Measurements from ENCODE around the gene PKIB. TPM values are rescaled to one million over a fixed set of nuclear protein-coding genes. Genes with fewer than 3 reads are reported as not detected.

Gene PKIB
- total RNA-seq, 2 donors from 2014 or later: 46.0 to 56.1 TPM

GRCh38 chr6:122615409-122615808, 5.2 kb downstream of the PKIB start:
- peaks cover 18% of the 10 kb centered on the region for H3K4me1 Mint-ChIP-seq
- Histone ChIP-seq H3K27me3 (ENCODE audit: control insufficient read depth, insufficient read depth, low read length, poor library complexity, severe bottlenecking) (peaks cover 18% of the 10 kb centered on the region), H3K4me3 (ENCODE audit: low read length) (no peak overlapping the region), H3K4me1 (ENCODE audit: control insufficient read depth, insufficient read depth, low read length) (no peaks in the 10 kb centered on the region), H3K27ac (ENCODE audit: low read depth, low read length) (no peak overlapping the region), H3K9ac (ENCODE audit: extremely low read depth, low read length, poor library complexity, severe bottlenecking) (no peak overlapping the region), H3K9me3 (ENCODE audit: control insufficient read depth, low read length) (peaks cover 16% of the 10 kb centered on the region), H3K36me3 (ENCODE audit: control insufficient read depth, insufficient read depth, low read length) (no peaks in the 10 kb centered on the region)
- H3K27me3 Mint-ChIP-seq (ENCODE audit: insufficient read depth): peaks cover 3% of the 10 kb centered on the region
- no peak overlapping the region for H3K27ac Mint-ChIP-seq
- no peak overlapping the region for H3K4me3 Mint-ChIP-seq
- DNase-seq: no peak
- TF ChIP-seq, protein P1, sequence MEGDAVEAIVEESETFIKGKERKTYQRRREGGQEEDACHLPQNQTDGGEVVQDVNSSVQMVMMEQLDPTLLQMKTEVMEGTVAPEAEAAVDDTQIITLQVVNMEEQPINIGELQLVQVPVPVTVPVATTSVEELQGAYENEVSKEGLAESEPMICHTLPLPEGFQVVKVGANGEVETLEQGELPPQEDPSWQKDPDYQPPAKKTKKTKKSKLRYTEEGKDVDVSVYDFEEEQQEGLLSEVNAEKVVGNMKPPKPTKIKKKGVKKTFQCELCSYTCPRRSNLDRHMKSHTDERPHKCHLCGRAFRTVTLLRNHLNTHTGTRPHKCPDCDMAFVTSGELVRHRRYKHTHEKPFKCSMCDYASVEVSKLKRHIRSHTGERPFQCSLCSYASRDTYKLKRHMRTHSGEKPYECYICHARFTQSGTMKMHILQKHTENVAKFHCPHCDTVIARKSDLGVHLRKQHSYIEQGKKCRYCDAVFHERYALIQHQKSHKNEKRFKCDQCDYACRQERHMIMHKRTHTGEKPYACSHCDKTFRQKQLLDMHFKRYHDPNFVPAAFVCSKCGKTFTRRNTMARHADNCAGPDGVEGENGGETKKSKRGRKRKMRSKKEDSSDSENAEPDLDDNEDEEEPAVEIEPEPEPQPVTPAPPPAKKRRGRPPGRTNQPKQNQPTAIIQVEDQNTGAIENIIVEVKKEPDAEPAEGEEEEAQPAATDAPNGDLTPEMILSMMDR (conservative IDR thresholded peaks at IDR 0.05): no peak
- H3K9me3 Mint-ChIP-seq: peaks cover 4% of the 10 kb centered on the region
- peaks cover 30% of the 10 kb centered on the region for H3K36me3 Mint-ChIP-seq (ENCODE audit: low read depth)
- WGBS, 2 experiments (ENCODE audit: insufficient coverage in 1 of 2, insufficient read length in 1 of 2): 95% methylated on average over 2 of the region's 2 CpGs; no CpG with 5 or more reads in 1 of the 2 experiments

- Histone ChIP-seq H3K4me1 (ENCODE audit: control insufficient read depth, insufficient read depth, low read length) (peaks cover 6% of the 10 kb centered on the region), H3K9me3 (ENCODE audit: control insufficient read depth, low read length) (peaks cover 16% of the 10 kb centered on the region), H3K27ac (ENCODE audit: low read depth, low read length) (no peak overlapping the region), H3K9ac (ENCODE audit: extremely low read depth, low read length, poor library complexity, severe bottlenecking) (no peak overlapping the region), H3K4me3 (ENCODE audit: low read length) (no peak overlapping the region), H3K27me3 (ENCODE audit: control insufficient read depth, insufficient read depth, low read length, poor library complexity, severe bottlenecking) (peaks cover 8% of the 10 kb centered on the region), H3K36me3 (ENCODE audit: control insufficient read depth, insufficient read depth, low read length) (no peaks in the 10 kb centered on the region)
- peaks cover 4% of the 10 kb centered on the region for H3K9me3 Mint-ChIP-seq
- WGBS, 2 experiments (ENCODE audit: insufficient coverage in 1 of 2, insufficient read length in 1 of 2): 93 to 95% methylated on average over 2 to 3 of the region's 3 CpGs
- peaks cover 28% of the 10 kb centered on the region for H3K36me3 Mint-ChIP-seq (ENCODE audit: low read depth)
- H3K4me1 Mint-ChIP-seq: peaks cover 27% of the 10 kb centered on the region
- no peak for DNase-seq
- no peak overlapping the region for H3K4me3 Mint-ChIP-seq
- H3K27me3 Mint-ChIP-seq (ENCODE audit: insufficient read depth): no peaks in the 10 kb centered on the region
- no peak overlapping the region for H3K27ac Mint-ChIP-seq
- TF ChIP-seq, protein P1 (conservative IDR thresholded peaks at IDR 0.05): no peak
These were observed 6.7 kb downstream of the PKIB start for GRCh38 chr6:122616877-122617276.

- no peaks in the 10 kb centered on the region for H3K27me3 Mint-ChIP-seq (ENCODE audit: insufficient read depth)
- DNase-seq: no peak
- H3K4me3 ChIP-seq (ENCODE audit: low read length): no peak overlapping the region
- H3K9ac ChIP-seq (ENCODE audit: extremely low read depth, low read length, poor library complexity, severe bottlenecking): no peak overlapping the region
- no peak overlapping the region for H3K27ac ChIP-seq (ENCODE audit: low read depth, low read length)
- peaks cover 4% of the 10 kb centered on the region for H3K9me3 Mint-ChIP-seq
- H3K9me3 ChIP-seq (ENCODE audit: control insufficient read depth, low read length): peaks cover 16% of the 10 kb centered on the region
- no peak overlapping the region for H3K4me3 Mint-ChIP-seq
- H3K27me3 ChIP-seq (ENCODE audit: control insufficient read depth, insufficient read depth, low read length, poor library complexity, severe bottlenecking): no peaks in the 10 kb centered on the region
- H3K27ac Mint-ChIP-seq: no peak overlapping the region
- H3K36me3 Mint-ChIP-seq (ENCODE audit: low read depth): peaks cover 22% of the 10 kb centered on the region
- H3K4me1 Mint-ChIP-seq: peaks cover 46% of the 10 kb centered on the region
- 71 to 90% methylated on average over 1 to 2 of the region's 2 CpGs for WGBS, 2 experiments (ENCODE audit: insufficient coverage in 1 of 2, insufficient read length in 1 of 2)
- TF ChIP-seq, protein P1 (conservative IDR thresholded peaks at IDR 0.05): no peak
- H3K4me1 ChIP-seq (ENCODE audit: control insufficient read depth, insufficient read depth, low read length): peaks cover 15% of the 10 kb centered on the region
- H3K36me3 ChIP-seq (ENCODE audit: control insufficient read depth, insufficient read depth, low read length): no peaks in the 10 kb centered on the region
These were observed 9.1 kb downstream of the PKIB start for GRCh38 chr6:122619309-122619708.
